Measurements from ENCODE around the gene CLDN17.

GRCh38 chr21:30116479-30116878 is 50.1 kb downstream of the CLDN17 start:
- TF ChIP-seq CTCF (optimal IDR thresholded peaks at IDR 0.05 in 1 of 3, IDR thresholded peaks at IDR 0.05 in 1 of 3, conservative IDR thresholded peaks at IDR 0.05 in 1 of 3; ENCODE audit: extremely low read depth in 1 of 3, insufficient read depth in 2 of 3, low read length in 3 of 3): no peak
- TF ChIP-seq EZH2 (IDR thresholded peaks at IDR 0.05; ENCODE audit: low read length): no peak

Data from keratinocyte (primary cell).